OCI-LY7 (cell line): ENCODE results near the gene RFPL2.
"Not testable (repeated sequence)": the region's sequence is repeated elsewhere in the genome, so short reads cannot be mapped to it uniquely, and the experiment has no call there.

Experiments used
- EZH2phosphoT487 ChIP-seq: fragments of 200-600 bp; sonication (generic); IDR thresholded peaks from 2 replicates; pipeline ENCODE4 v1.6.1; 2018; ENCODE audit warnings: low read depth, borderline replicate concordance, mild to moderate bottlenecking, mixed run types, antibody characterized with exemption, low read length, moderate library complexity, mixed read lengths
- TF ChIP-seq, protein P1 (sequence below): fragments of 200-600 bp; sonication (generic); conservative IDR thresholded peaks from 2 replicates; pipeline ENCODE4 v1.5.1; 2014; ENCODE audit warnings: mild to moderate bottlenecking, antibody characterized with exemption, low read length, moderate library complexity, mixed read lengths

DNA sequence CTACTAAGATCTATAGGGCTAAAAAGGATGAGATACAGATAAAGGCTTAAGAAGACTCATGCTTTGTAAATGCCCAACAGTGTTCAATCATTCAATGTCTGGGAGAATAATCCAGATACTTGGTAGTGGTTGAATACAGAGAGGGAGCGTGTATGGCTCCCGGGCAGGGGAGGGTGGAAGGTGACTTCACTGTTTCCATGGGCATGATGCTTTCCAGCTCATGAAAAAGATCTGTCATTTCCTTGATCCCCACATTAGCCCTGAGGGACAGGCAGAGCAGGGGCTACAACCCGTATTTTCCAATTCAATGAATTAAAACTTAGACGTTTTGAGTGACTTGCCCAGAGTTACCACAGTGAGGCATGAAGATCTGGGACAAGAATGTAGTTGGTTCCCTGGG, 50.1 kb downstream of the RFPL2 start:
- TF ChIP-seq, protein P1, sequence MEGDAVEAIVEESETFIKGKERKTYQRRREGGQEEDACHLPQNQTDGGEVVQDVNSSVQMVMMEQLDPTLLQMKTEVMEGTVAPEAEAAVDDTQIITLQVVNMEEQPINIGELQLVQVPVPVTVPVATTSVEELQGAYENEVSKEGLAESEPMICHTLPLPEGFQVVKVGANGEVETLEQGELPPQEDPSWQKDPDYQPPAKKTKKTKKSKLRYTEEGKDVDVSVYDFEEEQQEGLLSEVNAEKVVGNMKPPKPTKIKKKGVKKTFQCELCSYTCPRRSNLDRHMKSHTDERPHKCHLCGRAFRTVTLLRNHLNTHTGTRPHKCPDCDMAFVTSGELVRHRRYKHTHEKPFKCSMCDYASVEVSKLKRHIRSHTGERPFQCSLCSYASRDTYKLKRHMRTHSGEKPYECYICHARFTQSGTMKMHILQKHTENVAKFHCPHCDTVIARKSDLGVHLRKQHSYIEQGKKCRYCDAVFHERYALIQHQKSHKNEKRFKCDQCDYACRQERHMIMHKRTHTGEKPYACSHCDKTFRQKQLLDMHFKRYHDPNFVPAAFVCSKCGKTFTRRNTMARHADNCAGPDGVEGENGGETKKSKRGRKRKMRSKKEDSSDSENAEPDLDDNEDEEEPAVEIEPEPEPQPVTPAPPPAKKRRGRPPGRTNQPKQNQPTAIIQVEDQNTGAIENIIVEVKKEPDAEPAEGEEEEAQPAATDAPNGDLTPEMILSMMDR = not testable (repeated sequence)
- TF ChIP-seq EZH2phosphoT487 = not testable (repeated sequence)
